Measurements from ENCODE around the gene DAZAP2. TPM values are rescaled to one million over a fixed set of nuclear protein-coding genes. Genes with fewer than 3 reads are reported as not detected.

Gene DAZAP2
- total RNA-seq, 6 experiments from 2014 or later = 69.0 to 123 (median 108) TPM

GRCh38 chr12:51202718-51203117, 35.9 kb upstream of the DAZAP2 start:
- intact Hi-C loops (cut with DNase I) = no loop called here
- Histone ChIP-seq H3K4me1 (no peaks in the 10 kb centered on the region), H3K9me3 (no peaks in the 10 kb centered on the region), H3K4me3 (no peak overlapping the region), H3K27me3 (no peaks in the 10 kb centered on the region), H3K36me3 (no peaks in the 10 kb centered on the region), H3K27ac (no peak overlapping the region)
- ATAC-seq (no peak), DNase-seq (no peak)
- TF ChIP-seq POLR2A (IDR thresholded peaks at IDR 0.05) = no peak
- TF ChIP-seq, protein P1, sequence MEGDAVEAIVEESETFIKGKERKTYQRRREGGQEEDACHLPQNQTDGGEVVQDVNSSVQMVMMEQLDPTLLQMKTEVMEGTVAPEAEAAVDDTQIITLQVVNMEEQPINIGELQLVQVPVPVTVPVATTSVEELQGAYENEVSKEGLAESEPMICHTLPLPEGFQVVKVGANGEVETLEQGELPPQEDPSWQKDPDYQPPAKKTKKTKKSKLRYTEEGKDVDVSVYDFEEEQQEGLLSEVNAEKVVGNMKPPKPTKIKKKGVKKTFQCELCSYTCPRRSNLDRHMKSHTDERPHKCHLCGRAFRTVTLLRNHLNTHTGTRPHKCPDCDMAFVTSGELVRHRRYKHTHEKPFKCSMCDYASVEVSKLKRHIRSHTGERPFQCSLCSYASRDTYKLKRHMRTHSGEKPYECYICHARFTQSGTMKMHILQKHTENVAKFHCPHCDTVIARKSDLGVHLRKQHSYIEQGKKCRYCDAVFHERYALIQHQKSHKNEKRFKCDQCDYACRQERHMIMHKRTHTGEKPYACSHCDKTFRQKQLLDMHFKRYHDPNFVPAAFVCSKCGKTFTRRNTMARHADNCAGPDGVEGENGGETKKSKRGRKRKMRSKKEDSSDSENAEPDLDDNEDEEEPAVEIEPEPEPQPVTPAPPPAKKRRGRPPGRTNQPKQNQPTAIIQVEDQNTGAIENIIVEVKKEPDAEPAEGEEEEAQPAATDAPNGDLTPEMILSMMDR (IDR thresholded peaks at IDR 0.05) = no peak
- 88% methylated on average over 5 of the region's 5 CpGs for WGBS (ENCODE audit: insufficient coverage, low coverage, low lambda C conversion rate, missing lambda C conversion rate)

GRCh38 chr12:51205350-51205749, 33.3 kb upstream of the DAZAP2 start:
- DNase-seq = no peak
- 100% methylated on average over 2 of the region's 6 CpGs for WGBS (ENCODE audit: insufficient coverage, low coverage, low lambda C conversion rate, missing lambda C conversion rate)
- H3K27ac ChIP-seq = no peak overlapping the region
- H3K4me1 ChIP-seq = no peaks in the 10 kb centered on the region
- TF ChIP-seq, protein P1 (IDR thresholded peaks at IDR 0.05) = no peak
- no peak for TF ChIP-seq POLR2A (IDR thresholded peaks at IDR 0.05)
- no peak for ATAC-seq
- H3K36me3 ChIP-seq = no peaks in the 10 kb centered on the region
- H3K9me3 ChIP-seq = no peaks in the 10 kb centered on the region
- intact Hi-C loops (cut with DNase I) = no loop called here
- no peaks in the 10 kb centered on the region for H3K27me3 ChIP-seq
- H3K4me3 ChIP-seq = no peak overlapping the region

DNA sequence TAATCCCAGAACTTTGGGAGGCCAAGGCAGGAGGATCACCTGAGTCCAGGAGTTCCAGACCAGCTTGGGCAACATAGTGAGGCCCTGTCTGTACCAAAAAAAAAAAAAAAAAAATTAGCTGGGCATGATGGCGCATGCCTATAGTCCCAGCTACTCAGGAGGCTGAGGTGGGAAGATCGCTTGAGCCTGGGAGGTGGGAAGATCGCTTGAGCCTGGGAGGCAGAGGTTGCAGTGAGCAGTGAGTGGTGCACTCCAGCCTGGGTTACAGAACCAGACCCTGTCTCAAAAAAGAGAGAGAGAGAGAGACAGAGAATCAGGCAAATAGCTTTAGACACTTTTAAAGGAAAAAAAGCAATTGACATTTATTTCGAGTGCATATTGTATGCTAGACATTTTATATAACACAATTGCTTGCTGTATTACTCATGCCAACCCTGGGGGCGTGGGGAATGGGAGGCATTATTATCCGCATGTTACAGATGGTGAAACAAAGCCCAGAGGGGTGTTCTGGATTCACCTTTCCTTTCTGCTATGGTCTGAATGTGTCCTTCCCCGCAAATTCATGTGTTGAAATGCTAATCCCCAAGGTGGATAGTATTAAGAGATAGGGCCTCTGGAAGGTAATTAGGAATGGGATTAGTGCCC, 30.5 kb upstream of the DAZAP2 start:
- Histone ChIP-seq H3K9me3 (no peaks in the 10 kb centered on the region), H3K36me3 (no peaks in the 10 kb centered on the region), H3K27me3 (no peaks in the 10 kb centered on the region), H3K27ac (no peak overlapping the region), H3K4me1 (no peaks in the 10 kb centered on the region), H3K4me3 (no peak overlapping the region)
- TF ChIP-seq, protein P1 (IDR thresholded peaks at IDR 0.05) = no peak
- TF ChIP-seq POLR2A (IDR thresholded peaks at IDR 0.05) = no peak
- DNase-seq (no peak), ATAC-seq (no peak)
- 88% methylated on average over 6 of the region's 7 CpGs for WGBS (ENCODE audit: insufficient coverage, low coverage, low lambda C conversion rate, missing lambda C conversion rate)
- intact Hi-C loops (cut with DNase I) = no loop called here

GRCh38 chr12:51209259-51209658, 29.4 kb upstream of the DAZAP2 start:
- intact Hi-C loops (cut with DNase I) = no loop called here
- no peaks in the 10 kb centered on the region for H3K9me3 ChIP-seq
- TF ChIP-seq POLR2A (IDR thresholded peaks at IDR 0.05) = no peak
- no peaks in the 10 kb centered on the region for H3K4me1 ChIP-seq
- 71% methylated on average over 2 of the region's 2 CpGs for WGBS (ENCODE audit: insufficient coverage, low coverage, low lambda C conversion rate, missing lambda C conversion rate)
- H3K36me3 ChIP-seq = no peaks in the 10 kb centered on the region
- DNase-seq = no peak
- H3K27me3 ChIP-seq = no peaks in the 10 kb centered on the region
- no peak for ATAC-seq
- no peak overlapping the region for H3K4me3 ChIP-seq
- H3K27ac ChIP-seq = no peak overlapping the region

GRCh38 chr12:51210690-51211395, 27.8 kb upstream of the DAZAP2 start:
- no peaks in the 10 kb centered on the region for H3K36me3 ChIP-seq
- WGBS (ENCODE audit: insufficient coverage, low coverage, low lambda C conversion rate, missing lambda C conversion rate) = 52% methylated on average over 2 of the region's 2 CpGs
- H3K27ac ChIP-seq = no peak overlapping the region

More at GRCh38 chr12:51210690-51211395, 27.8 kb upstream of the DAZAP2 start:
- Histone ChIP-seq H3K27me3 (no peaks in the 10 kb centered on the region), H3K4me3 (no peak overlapping the region), H3K4me1 (no peaks in the 10 kb centered on the region), H3K9me3 (no peaks in the 10 kb centered on the region)
- intact Hi-C loops (cut with DNase I) = no loop called here
- ATAC-seq (no peak), DNase-seq (no peak)
- no peak for TF ChIP-seq POLR2A (IDR thresholded peaks at IDR 0.05)
- TF ChIP-seq, protein P1 (IDR thresholded peaks at IDR 0.05) = no peak

All from right lobe of liver (tissue), 6 donors.